ENCODE measurements around the gene TSPAN31.
"Not testable (repeated sequence)": the region's sequence is repeated elsewhere in the genome, so short reads cannot be mapped to it uniquely, and the experiment has no call there.

The TSPAN31 gene

GRCh38 chr12:57708296-57708695 is 36.5 kb upstream of the TSPAN31 start:
- no peak for TF ChIP-seq CTCF (IDR thresholded peaks at IDR 0.05; ENCODE audit: insufficient read depth, low read depth, low read length, missing control alignments)
- H3K4me3 ChIP-seq (ENCODE audit: low read depth, low read length) = no peak overlapping the region
- no peak for DNase-seq (ENCODE audit: low read depth)

- no peak for TF ChIP-seq CTCF (IDR thresholded peaks at IDR 0.05; ENCODE audit: insufficient read depth, low read depth, low read length, missing control alignments)
- no peak overlapping the region for H3K4me3 ChIP-seq (ENCODE audit: low read depth, low read length)
- DNase-seq (ENCODE audit: low read depth) = no peak
These were observed 32.1 kb upstream of the TSPAN31 start for GRCh38 chr12:57712701-57713100.

- no peak for TF ChIP-seq CTCF (IDR thresholded peaks at IDR 0.05; ENCODE audit: insufficient read depth, low read depth, low read length, missing control alignments)
- no peak overlapping the region for H3K4me3 ChIP-seq (ENCODE audit: low read depth, low read length)
- DNase-seq (ENCODE audit: low read depth) = no peak
These were observed 31.6 kb upstream of the TSPAN31 start for GRCh38 chr12:57713209-57713608.

- not testable (repeated sequence) for H3K4me3 ChIP-seq (ENCODE audit: low read depth, low read length); DNase-seq (ENCODE audit: low read depth)
These were observed 29.6 kb upstream of the TSPAN31 start for GRCh38 chr12:57715036-57715748.

GRCh38 chr12:57715786-57716185 is 29.1 kb upstream of the TSPAN31 start:
- no peak for DNase-seq (ENCODE audit: low read depth)
- TF ChIP-seq CTCF (IDR thresholded peaks at IDR 0.05; ENCODE audit: insufficient read depth, low read depth, low read length, missing control alignments) = no peak
- H3K4me3 ChIP-seq (ENCODE audit: low read depth, low read length) = no peak overlapping the region

- no peak for DNase-seq (ENCODE audit: low read depth)
- no peak for TF ChIP-seq CTCF (IDR thresholded peaks at IDR 0.05; ENCODE audit: insufficient read depth, low read depth, low read length, missing control alignments)
- H3K4me3 ChIP-seq (ENCODE audit: low read depth, low read length) = no peak overlapping the region
These were observed 28.5 kb upstream of the TSPAN31 start for GRCh38 chr12:57716305-57716704.

GRCh38 chr12:57717131-57717530 is 27.7 kb upstream of the TSPAN31 start:
- no peak for TF ChIP-seq CTCF (IDR thresholded peaks at IDR 0.05; ENCODE audit: insufficient read depth, low read depth, low read length, missing control alignments)
- DNase-seq (ENCODE audit: low read depth) = no peak
- no peak overlapping the region for H3K4me3 ChIP-seq (ENCODE audit: low read depth, low read length)
